Vagina (tissue), 2 donors: ENCODE results near the gene INPP4B.
"Not testable (repeated sequence)": the region's sequence is repeated elsewhere in the genome, so short reads cannot be mapped to it uniquely, and the experiment has no call there.

Experiments
- POLR2A ChIP-seq, 2 donors: fragments of 450-650 bp; IDR thresholded peaks; one replicate each; pipeline ENCODE4 v1.6.1; 2017; ENCODE audit warnings: antibody characterized with exemption in 2 of 2, mild to moderate bottlenecking in 2 of 2, moderate library complexity in 2 of 2
- POLR2AphosphoS5 ChIP-seq, 2 donors: sonication (generic); formaldehyde crosslinking; IDR thresholded peaks; one replicate each; pipeline ENCODE4 v1.9.0; 2017; ENCODE audit warnings: antibody characterized with exemption in 2 of 2, mild to moderate bottlenecking in 2 of 2, low read depth in 1 of 2; ENCODE audit not compliant: insufficient read depth in 1 of 2
- TF ChIP-seq, protein P1 (sequence below), 3 experiments: fragments of 450-650 bp in 2 of 3; fragments of 200-600 bp in 1 of 3; sonication (generic) in 1 of 3; IDR thresholded peaks; one replicate each; pipeline ENCODE4 v1.5.1; 2017 to 2019; ENCODE audit warnings: antibody characterized with exemption in 3 of 3, mild to moderate bottlenecking in 2 of 3, moderate library complexity in 2 of 3

DNA sequence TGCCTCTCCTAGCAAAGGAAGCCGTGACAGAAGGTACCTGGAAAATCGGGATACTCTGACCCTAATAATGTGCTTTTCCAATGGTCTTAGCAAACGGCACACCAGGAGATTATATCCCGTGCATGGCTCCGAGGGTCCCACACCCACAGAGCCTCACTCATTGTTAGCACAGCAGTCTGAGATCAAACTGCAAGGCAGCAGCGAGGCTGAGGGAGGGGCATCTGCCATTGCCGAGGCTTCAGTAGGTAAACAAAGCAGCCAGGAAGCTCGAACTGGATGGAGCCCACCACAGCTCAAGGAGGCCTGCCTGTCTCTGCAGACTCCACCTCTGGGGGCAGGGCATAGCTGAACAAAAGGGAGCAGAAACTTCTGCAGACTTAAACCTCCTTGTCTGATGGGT, 779.5 kb downstream of the INPP4B start:
- TF ChIP-seq POLR2A (IDR thresholded peaks at IDR 0.05); POLR2AphosphoS5 (IDR thresholded peaks at IDR 0.05; ENCODE audit: insufficient read depth in 1 of 2, low read depth in 1 of 2): not testable (repeated sequence)
- TF ChIP-seq, protein P1, sequence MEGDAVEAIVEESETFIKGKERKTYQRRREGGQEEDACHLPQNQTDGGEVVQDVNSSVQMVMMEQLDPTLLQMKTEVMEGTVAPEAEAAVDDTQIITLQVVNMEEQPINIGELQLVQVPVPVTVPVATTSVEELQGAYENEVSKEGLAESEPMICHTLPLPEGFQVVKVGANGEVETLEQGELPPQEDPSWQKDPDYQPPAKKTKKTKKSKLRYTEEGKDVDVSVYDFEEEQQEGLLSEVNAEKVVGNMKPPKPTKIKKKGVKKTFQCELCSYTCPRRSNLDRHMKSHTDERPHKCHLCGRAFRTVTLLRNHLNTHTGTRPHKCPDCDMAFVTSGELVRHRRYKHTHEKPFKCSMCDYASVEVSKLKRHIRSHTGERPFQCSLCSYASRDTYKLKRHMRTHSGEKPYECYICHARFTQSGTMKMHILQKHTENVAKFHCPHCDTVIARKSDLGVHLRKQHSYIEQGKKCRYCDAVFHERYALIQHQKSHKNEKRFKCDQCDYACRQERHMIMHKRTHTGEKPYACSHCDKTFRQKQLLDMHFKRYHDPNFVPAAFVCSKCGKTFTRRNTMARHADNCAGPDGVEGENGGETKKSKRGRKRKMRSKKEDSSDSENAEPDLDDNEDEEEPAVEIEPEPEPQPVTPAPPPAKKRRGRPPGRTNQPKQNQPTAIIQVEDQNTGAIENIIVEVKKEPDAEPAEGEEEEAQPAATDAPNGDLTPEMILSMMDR (IDR thresholded peaks at IDR 0.05) = not testable (repeated sequence)
